ENCODE data around the gene PRORP. TPM values are rescaled to one million over a fixed set of nuclear protein-coding genes. Genes with fewer than 3 reads are reported as not detected.

The PRORP gene
- total and polyA plus RNA-seq, 2 of the 13 experiments (the other 11 are each of a cell fraction or from before 2014, with no cell fraction given) = 48.9 to 88.7 TPM

DNA sequence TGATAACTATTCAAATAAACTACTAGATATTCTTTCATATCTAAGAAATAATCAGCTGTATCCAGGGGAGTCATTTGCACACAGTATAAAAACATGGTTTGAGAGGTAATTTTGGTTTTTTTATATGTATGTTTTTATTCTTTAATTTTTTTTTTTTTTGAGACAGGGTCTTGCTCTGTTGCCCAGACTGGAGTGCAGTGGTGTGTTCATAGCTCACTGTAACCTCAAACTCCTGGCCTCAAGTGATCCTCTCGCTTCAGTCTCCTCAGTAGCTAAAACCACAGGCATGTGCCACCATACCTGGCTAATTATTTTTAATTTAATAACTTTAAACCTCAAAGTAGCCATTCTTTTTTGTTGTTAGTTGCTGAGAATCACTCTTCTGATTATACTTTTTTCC is 1.8 kb downstream of the PRORP start (continued):
- TF ChIP-seq, protein P1, sequence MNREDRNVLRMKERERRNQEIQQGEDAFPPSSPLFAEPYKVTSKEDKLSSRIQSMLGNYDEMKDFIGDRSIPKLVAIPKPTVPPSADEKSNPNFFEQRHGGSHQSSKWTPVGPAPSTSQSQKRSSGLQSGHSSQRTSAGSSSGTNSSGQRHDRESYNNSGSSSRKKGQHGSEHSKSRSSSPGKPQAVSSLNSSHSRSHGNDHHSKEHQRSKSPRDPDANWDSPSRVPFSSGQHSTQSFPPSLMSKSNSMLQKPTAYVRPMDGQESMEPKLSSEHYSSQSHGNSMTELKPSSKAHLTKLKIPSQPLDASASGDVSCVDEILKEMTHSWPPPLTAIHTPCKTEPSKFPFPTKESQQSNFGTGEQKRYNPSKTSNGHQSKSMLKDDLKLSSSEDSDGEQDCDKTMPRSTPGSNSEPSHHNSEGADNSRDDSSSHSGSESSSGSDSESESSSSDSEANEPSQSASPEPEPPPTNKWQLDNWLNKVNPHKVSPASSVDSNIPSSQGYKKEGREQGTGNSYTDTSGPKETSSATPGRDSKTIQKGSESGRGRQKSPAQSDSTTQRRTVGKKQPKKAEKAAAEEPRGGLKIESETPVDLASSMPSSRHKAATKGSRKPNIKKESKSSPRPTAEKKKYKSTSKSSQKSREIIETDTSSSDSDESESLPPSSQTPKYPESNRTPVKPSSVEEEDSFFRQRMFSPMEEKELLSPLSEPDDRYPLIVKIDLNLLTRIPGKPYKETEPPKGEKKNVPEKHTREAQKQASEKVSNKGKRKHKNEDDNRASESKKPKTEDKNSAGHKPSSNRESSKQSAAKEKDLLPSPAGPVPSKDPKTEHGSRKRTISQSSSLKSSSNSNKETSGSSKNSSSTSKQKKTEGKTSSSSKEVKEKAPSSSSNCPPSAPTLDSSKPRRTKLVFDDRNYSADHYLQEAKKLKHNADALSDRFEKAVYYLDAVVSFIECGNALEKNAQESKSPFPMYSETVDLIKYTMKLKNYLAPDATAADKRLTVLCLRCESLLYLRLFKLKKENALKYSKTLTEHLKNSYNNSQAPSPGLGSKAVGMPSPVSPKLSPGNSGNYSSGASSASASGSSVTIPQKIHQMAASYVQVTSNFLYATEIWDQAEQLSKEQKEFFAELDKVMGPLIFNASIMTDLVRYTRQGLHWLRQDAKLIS (CRISPR knock-in tag; IDR thresholded peaks at IDR 0.05) = no peak
- no peak for TF ChIP-seq U2AF2 (IDR thresholded peaks at IDR 0.05; ENCODE audit: low read depth, low read length)
- TF ChIP-seq, protein P2, sequence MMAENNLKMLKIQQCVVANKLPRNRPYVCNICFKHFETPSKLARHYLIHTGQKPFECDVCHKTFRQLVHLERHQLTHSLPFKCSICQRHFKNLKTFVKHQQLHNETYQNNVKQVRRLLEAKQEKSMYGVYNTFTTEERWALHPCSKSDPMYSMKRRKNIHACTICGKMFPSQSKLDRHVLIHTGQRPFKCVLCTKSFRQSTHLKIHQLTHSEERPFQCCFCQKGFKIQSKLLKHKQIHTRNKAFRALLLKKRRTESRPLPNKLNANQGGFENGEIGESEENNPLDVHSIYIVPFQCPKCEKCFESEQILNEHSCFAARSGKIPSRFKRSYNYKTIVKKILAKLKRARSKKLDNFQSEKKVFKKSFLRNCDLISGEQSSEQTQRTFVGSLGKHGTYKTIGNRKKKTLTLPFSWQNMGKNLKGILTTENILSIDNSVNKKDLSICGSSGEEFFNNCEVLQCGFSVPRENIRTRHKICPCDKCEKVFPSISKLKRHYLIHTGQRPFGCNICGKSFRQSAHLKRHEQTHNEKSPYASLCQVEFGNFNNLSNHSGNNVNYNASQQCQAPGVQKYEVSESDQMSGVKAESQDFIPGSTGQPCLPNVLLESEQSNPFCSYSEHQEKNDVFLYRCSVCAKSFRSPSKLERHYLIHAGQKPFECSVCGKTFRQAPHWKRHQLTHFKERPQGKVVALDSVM (CRISPR knock-in tag; IDR thresholded peaks at IDR 0.05) = no peak

DNA sequence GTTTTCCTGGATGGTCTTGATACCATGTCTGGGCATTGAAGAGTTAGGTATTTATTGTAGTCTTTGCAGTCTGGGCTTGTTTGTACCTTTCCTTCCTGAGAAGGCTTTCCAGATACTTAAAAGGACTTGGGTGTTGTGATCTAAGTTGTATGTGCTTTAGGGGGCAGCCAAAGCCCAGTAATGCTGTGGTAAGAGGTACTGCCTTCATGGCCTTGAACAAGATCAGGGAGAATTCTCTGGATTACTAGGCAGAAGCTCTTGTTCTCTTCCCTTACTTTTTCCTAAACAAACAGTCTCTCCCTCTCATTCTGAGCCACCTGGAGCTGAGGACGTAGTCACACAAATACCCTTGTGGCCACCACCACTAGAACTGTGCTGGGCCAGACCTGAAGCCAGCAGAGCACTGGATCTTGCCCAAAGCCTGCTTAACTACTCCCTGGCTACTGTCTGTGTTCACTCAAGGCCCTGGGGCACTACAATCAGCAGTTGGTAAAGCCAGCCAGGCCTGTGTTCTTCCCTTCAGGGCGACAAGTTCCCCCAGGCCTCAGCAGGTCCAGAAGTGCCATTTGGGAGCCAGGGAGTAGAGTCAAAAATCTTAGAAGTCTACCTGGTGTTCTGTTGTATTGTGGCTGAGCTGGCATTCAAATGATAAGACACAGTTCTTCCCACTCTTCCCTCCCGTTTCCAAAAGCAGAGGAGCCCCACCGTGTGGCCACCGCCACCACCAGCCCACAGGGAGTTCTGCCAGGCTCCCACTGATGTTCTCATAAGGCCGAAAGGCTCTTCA is 11.4 kb downstream of the PRORP start:
- BruUV-seq (replicated peaks) = no TSS peak
- no peak overlapping the region for H3K9ac ChIP-seq (ENCODE audit: insufficient read depth, low read depth, low read length)
- H3K4me1 ChIP-seq (ENCODE audit: insufficient read depth, low read length) = no peaks in the 10 kb centered on the region
- 85% methylated on average over 6 of the region's 6 CpGs for WGBS (ENCODE audit: low lambda C conversion rate)
- ChIA-PET POLR2A (interaction anchor here (0.7 to 2.7 kb wide), 4 partner anchors 8 to 270 kb away, joined by 3 to 6 read pairs (median 6); partner anchors contain the start of gene PPP2R3C), CTCF (ENCODE audit: low intra/inter-chr PET ratio, low total read pairs) (interaction anchor here (1.8 kb wide), 1 partner anchor 279 kb away, joined by 4 read pairs; no protein-coding TSS in a partner anchor)
- FAIRE-seq = no peak
- H3K27ac ChIP-seq (ENCODE audit: extremely low read length, insufficient read depth, low read length) = no peak overlapping the region
- in situ Hi-C loops (cut with HindIII; ENCODE audit: extremely low pct_ligation_motif_present, low pct_unique_long_range_greater_than_20kb) (loop anchor here (25.0 kb wide), 1 partner anchor 679 kb away; the partner anchor contains the start of gene RALGAPA1), intact Hi-C loops (cut with micrococcal nuclease; ENCODE audit: unreplicated experiment) (no loop called here)
- no peak overlapping the region for H2AFZ ChIP-seq (ENCODE audit: low read length)
- peak; percentile 72 for ATAC-seq
- peak; percentile 63 for DNase-seq (ENCODE audit: low spot score)
- H3K27me3 ChIP-seq (ENCODE audit: control insufficient read depth in 1 of 2, insufficient read depth in 2 of 2, low read length in 2 of 2) = no peaks in the 10 kb centered on the region
- H3K4me2 ChIP-seq (ENCODE audit: low read depth, low read length) = no peak overlapping the region
- no peaks in the 10 kb centered on the region for H3K9me3 ChIP-seq (ENCODE audit: low read length)
- H4K20me1 ChIP-seq (ENCODE audit: insufficient read depth, low read length) = no peaks in the 10 kb centered on the region
- H3K4me3 ChIP-seq (replicated peaks in 1 of 3; ENCODE audit: insufficient read depth in 1 of 3, low read depth in 2 of 3, low read length in 3 of 3) = no peak overlapping the region
- peaks cover 18% of the 10 kb centered on the region for H3K79me2 ChIP-seq (ENCODE audit: insufficient read depth, low read length)
- peaks cover 19 to 40% of the 10 kb centered on the region in 2 experiments for H3K36me3 ChIP-seq (replicated peaks in 1 of 2; ENCODE audit: control insufficient read depth in 1 of 2, insufficient read depth in 2 of 2, low read length in 2 of 2)
- 0 out of 2 replicates have a peak, but pooled peaks have one; percentile 27 for TF ChIP-seq TSC22D2 (CRISPR knock-in tag; IDR thresholded peaks at IDR 0.05; ENCODE audit: borderline replicate concordance)
- no peak for TF ChIP-seq ZNF776 (CRISPR knock-in tag; IDR thresholded peaks at IDR 0.05)
- TF ChIP-seq, protein P3, sequence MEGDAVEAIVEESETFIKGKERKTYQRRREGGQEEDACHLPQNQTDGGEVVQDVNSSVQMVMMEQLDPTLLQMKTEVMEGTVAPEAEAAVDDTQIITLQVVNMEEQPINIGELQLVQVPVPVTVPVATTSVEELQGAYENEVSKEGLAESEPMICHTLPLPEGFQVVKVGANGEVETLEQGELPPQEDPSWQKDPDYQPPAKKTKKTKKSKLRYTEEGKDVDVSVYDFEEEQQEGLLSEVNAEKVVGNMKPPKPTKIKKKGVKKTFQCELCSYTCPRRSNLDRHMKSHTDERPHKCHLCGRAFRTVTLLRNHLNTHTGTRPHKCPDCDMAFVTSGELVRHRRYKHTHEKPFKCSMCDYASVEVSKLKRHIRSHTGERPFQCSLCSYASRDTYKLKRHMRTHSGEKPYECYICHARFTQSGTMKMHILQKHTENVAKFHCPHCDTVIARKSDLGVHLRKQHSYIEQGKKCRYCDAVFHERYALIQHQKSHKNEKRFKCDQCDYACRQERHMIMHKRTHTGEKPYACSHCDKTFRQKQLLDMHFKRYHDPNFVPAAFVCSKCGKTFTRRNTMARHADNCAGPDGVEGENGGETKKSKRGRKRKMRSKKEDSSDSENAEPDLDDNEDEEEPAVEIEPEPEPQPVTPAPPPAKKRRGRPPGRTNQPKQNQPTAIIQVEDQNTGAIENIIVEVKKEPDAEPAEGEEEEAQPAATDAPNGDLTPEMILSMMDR (CRISPR knock-in tag; IDR thresholded peaks at IDR 0.05) = peak; percentile 62
- TF ChIP-seq BORCS8-MEF2B (CRISPR knock-in tag; IDR thresholded peaks at IDR 0.05) = no peak
- TF ChIP-seq ATAD3A (CRISPR knock-in tag; IDR thresholded peaks at IDR 0.05) = no peak
- no peak for TF ChIP-seq EHMT2 (IDR thresholded peaks at IDR 0.05; ENCODE audit: borderline replicate concordance, low read depth, low read length)
- no peak for TF ChIP-seq RXRA (CRISPR knock-in tag; IDR thresholded peaks at IDR 0.05)
- peak; percentile 50; the same call in 1 of the 2 replicates for TF ChIP-seq KDM5B (CRISPR knock-in tag; IDR thresholded peaks at IDR 0.05; ENCODE audit: borderline replicate concordance)
- TF ChIP-seq ZNF234 (CRISPR knock-in tag; conservative IDR thresholded peaks at IDR 0.05) = no peak

Data from HepG2 (cell line).